ENCODE data around the gene DRAXIN.

The DRAXIN gene

GRCh38 chr1:11761285-11761684 lies 69.8 kb downstream of the DRAXIN start:
- Histone ChIP-seq H3K4me1 (ENCODE audit: control insufficient read depth, insufficient read depth, low read length) (no peaks in the 10 kb centered on the region), H3K9me3 (ENCODE audit: control insufficient read depth, insufficient read depth, low read depth, low read length) (no peaks in the 10 kb centered on the region), H3K36me3 (ENCODE audit: control insufficient read depth in 2 of 2, insufficient read depth in 1 of 2, low read length in 2 of 2) (no peaks in the 10 kb centered on the region), H3K27ac (ENCODE audit: extremely low read depth, low read depth, low read length) (no peak overlapping the region), H3K4me3 (ENCODE audit: low read depth, low read length) (no peak overlapping the region)
- CTCF ChIA-PET, result no interaction called here
- TF ChIP-seq ZNF571 (tag by site-specific recombination; IDR thresholded peaks at IDR 0.05) (no peak), ZNF777 (tag by site-specific recombination; IDR thresholded peaks at IDR 0.05; ENCODE audit: borderline replicate concordance) (no peak), ZNF660 (tag by site-specific recombination; IDR thresholded peaks at IDR 0.05) (no peak), ZNF513 (tag by site-specific recombination; IDR thresholded peaks at IDR 0.05) (no peak), ZNF138 (tag by site-specific recombination; IDR thresholded peaks at IDR 0.05; ENCODE audit: borderline replicate concordance) (no peak), ZNF785 (tag by site-specific recombination; IDR thresholded peaks at IDR 0.05) (no peak), TCF7L2 (IDR thresholded peaks at IDR 0.05; ENCODE audit: borderline replicate concordance, low read depth, low read length) (no peak), ZNF555 (tag by site-specific recombination; conservative IDR thresholded peaks at IDR 0.05) (no peak), ZNF426 (tag by site-specific recombination; IDR thresholded peaks at IDR 0.05) (no peak), ZXDB (tag by site-specific recombination; IDR thresholded peaks at IDR 0.05) (no peak), GLIS1 (tag by site-specific recombination; IDR thresholded peaks at IDR 0.05) (no peak), TRIM28 (IDR thresholded peaks at IDR 0.05; ENCODE audit: borderline replicate concordance, low read length) (no peak), ZNF561 (tag by site-specific recombination; IDR thresholded peaks at IDR 0.05; ENCODE audit: borderline replicate concordance) (no peak), KLF8 (tag by site-specific recombination; IDR thresholded peaks at IDR 0.05) (no peak), HOXD13 (CRISPR knock-in tag; IDR thresholded peaks at IDR 0.05; ENCODE audit: borderline replicate concordance) (no peak)
- POLR2A ChIA-PET, result no interaction called here

- ChIA-PET POLR2A (interaction anchor here (0.5 kb wide), 1 partner anchor 73 kb away, joined by 9 read pairs; no protein-coding TSS in a partner anchor), CTCF (no interaction called here)
- H3K4me3 ChIP-seq (ENCODE audit: low read depth, low read length), result no peak within 1 kb of the TSS
- TF ChIP-seq ZFHX2 (tag by site-specific recombination; conservative IDR thresholded peaks at IDR 0.05) (peak; percentile 45; the same call in 1 of the 2 replicates), ZNF335 (tag by site-specific recombination; conservative IDR thresholded peaks at IDR 0.05) (peak; percentile 40; the same call in 1 of the 2 replicates), ZNF549 (tag by site-specific recombination; IDR thresholded peaks at IDR 0.05) (no peak), EGR2 (tag by site-specific recombination; IDR thresholded peaks at IDR 0.05; ENCODE audit: low read depth) (peak; percentile 29; the same call in 1 of the 2 replicates), KLF9 (tag by site-specific recombination; IDR thresholded peaks at IDR 0.05; ENCODE audit: low read depth) (peak; percentile 75), ZNF624 (tag by site-specific recombination; IDR thresholded peaks at IDR 0.05) (no peak), ZBTB20 (tag by site-specific recombination; IDR thresholded peaks at IDR 0.05) (no peak), ZNF843 (tag by site-specific recombination; IDR thresholded peaks at IDR 0.05) (no peak), SP3 (tag by site-specific recombination; IDR thresholded peaks at IDR 0.05) (peak; percentile 37; the same call in 1 of the 2 replicates), SP2 (tag by site-specific recombination; IDR thresholded peaks at IDR 0.05) (0 out of 2 replicates have a peak, but pooled peaks have one; percentile 8), ZNF155 (tag by site-specific recombination; IDR thresholded peaks at IDR 0.05) (no peak)
- H3K4me1 ChIP-seq (ENCODE audit: control insufficient read depth, insufficient read depth, low read length), result no peaks in the 10 kb centered on the region
- no peaks in the 10 kb centered on the region for H3K36me3 ChIP-seq (ENCODE audit: control insufficient read depth in 2 of 2, insufficient read depth in 1 of 2, low read length in 2 of 2)
- H3K9me3 ChIP-seq (ENCODE audit: control insufficient read depth, insufficient read depth, low read depth, low read length), result no peaks in the 10 kb centered on the region
- no peak within 1 kb of the TSS for H3K27ac ChIP-seq (ENCODE audit: extremely low read depth, low read depth, low read length)
These were observed 70.5 kb downstream of the DRAXIN start, which contains the start of gene C1orf167 for GRCh38 chr1:11761988-11762406. C1orf167 (plus strand) TSS chr1:11762193; CDS start chr1:11764401, 2,208 bp downstream.

All from HEK293 (cell line).